ENCODE data around the gene NMT1.

Gene NMT1

GRCh38 chr17:45061606-45062205 lies 589 bp downstream of the NMT1 start:
- no peak for DNase-seq (ENCODE audit: low read depth)
- no peak for TF ChIP-seq CTCF (IDR thresholded peaks at IDR 0.05; ENCODE audit: control insufficient read depth, insufficient read depth, low read depth, low read length, missing control alignments)
- peak overlapping the region; percentile 88 for H3K4me3 ChIP-seq (ENCODE audit: control insufficient read depth, low read depth, low read length)

GRCh38 chr17:45063198-45063597 lies 2.1 kb downstream of the NMT1 start:
- no peak for TF ChIP-seq CTCF (IDR thresholded peaks at IDR 0.05; ENCODE audit: control insufficient read depth, insufficient read depth, low read depth, low read length, missing control alignments)

GRCh38 chr17:45067637-45068036 lies 6.5 kb downstream of the NMT1 start:
- H3K4me3 ChIP-seq (ENCODE audit: control insufficient read depth, low read depth, low read length): no peak overlapping the region
- TF ChIP-seq CTCF (IDR thresholded peaks at IDR 0.05; ENCODE audit: control insufficient read depth, insufficient read depth, low read depth, low read length, missing control alignments): no peak
- DNase-seq (ENCODE audit: low read depth): no peak

More at GRCh38 chr17:45063198-45063597, 2.1 kb downstream of the NMT1 start:
- H3K4me3 ChIP-seq (ENCODE audit: control insufficient read depth, low read depth, low read length): no peak overlapping the region
- DNase-seq (ENCODE audit: low read depth): no peak

GRCh38 chr17:45070001-45070400 lies 8.9 kb downstream of the NMT1 start:
- no peak for TF ChIP-seq CTCF (IDR thresholded peaks at IDR 0.05; ENCODE audit: control insufficient read depth, insufficient read depth, low read depth, low read length, missing control alignments)
- DNase-seq (ENCODE audit: low read depth): no peak
- H3K4me3 ChIP-seq (ENCODE audit: control insufficient read depth, low read depth, low read length): no peak overlapping the region

- no peak overlapping the region for H3K4me3 ChIP-seq (ENCODE audit: control insufficient read depth, low read depth, low read length)
- DNase-seq (ENCODE audit: low read depth): no peak
- no peak for TF ChIP-seq CTCF (IDR thresholded peaks at IDR 0.05; ENCODE audit: control insufficient read depth, insufficient read depth, low read depth, low read length, missing control alignments)
These were observed 9.7 kb downstream of the NMT1 start for GRCh38 chr17:45070809-45071208.

GRCh38 chr17:45073414-45074070 lies 12.4 kb downstream of the NMT1 start:
- no peak overlapping the region for H3K4me3 ChIP-seq (ENCODE audit: control insufficient read depth, low read depth, low read length)
- no peak for DNase-seq (ENCODE audit: low read depth)
- no peak for TF ChIP-seq CTCF (IDR thresholded peaks at IDR 0.05; ENCODE audit: control insufficient read depth, insufficient read depth, low read depth, low read length, missing control alignments)
